Measurements from ENCODE around the gene METTL24.
"Not testable (repeated sequence)": the region's sequence is repeated elsewhere in the genome, so short reads cannot be mapped to it uniquely, and the experiment has no call there.

METTL24 gene

GRCh38 chr6:110351986-110352385 is 6.2 kb downstream of the METTL24 start:
- Histone ChIP-seq H3K9me3 (ENCODE audit: control insufficient read depth, low read length) (no peaks in the 10 kb centered on the region), H3K79me1 (replicated peaks; ENCODE audit: low read length, poor library complexity, severe bottlenecking) (no peaks in the 10 kb centered on the region), H3K9ac (ENCODE audit: low read length) (no peak overlapping the region), H2BK15ac (ENCODE audit: low read depth, poor library complexity, severe bottlenecking) (no peak overlapping the region), H2AK5ac (ENCODE audit: low read length, severe bottlenecking) (no peak overlapping the region), H3K4me3 (ENCODE audit: insufficient read depth in 1 of 2, low read depth in 1 of 2, low read length in 2 of 2) (no peak overlapping the region), H3K4ac (ENCODE audit: low read depth in 1 of 2, low read length in 2 of 2) (no peak overlapping the region), H3K27ac (ENCODE audit: low read length, poor library complexity, severe bottlenecking) (no peak overlapping the region), H4K8ac (ENCODE audit: low read length) (no peak overlapping the region), H3K18ac (ENCODE audit: low read depth in 1 of 2, low read length in 2 of 2) (no peak overlapping the region), H3K4me2 (ENCODE audit: low read length, poor library complexity, severe bottlenecking) (no peak overlapping the region), H3K27me3 (ENCODE audit: control insufficient read depth in 1 of 2, insufficient read depth in 1 of 2, low read length in 2 of 2) (peaks cover 7 to 17% of the 10 kb centered on the region in 2 experiments), H3K23ac (ENCODE audit: low read length in 2 of 2) (no peak overlapping the region), H3K14ac (ENCODE audit: low read length in 2 of 2) (no peak overlapping the region), H3K4me1 (ENCODE audit: control insufficient read depth, insufficient read depth, low read depth, low read length) (peaks cover 2% of the 10 kb centered on the region), H2BK12ac (ENCODE audit: low read length in 2 of 2) (no peak overlapping the region), H2BK5ac (ENCODE audit: low read depth, low read length, poor library complexity, severe bottlenecking) (no peak overlapping the region), H4K91ac (ENCODE audit: low read length) (no peak overlapping the region), H3K36me3 (ENCODE audit: control insufficient read depth in 1 of 2, insufficient read depth in 2 of 2, low read depth in 1 of 2, low read length in 2 of 2) (no peaks in the 10 kb centered on the region), H2AFZ (ENCODE audit: low read depth, low read length) (no peak overlapping the region), H2BK120ac (ENCODE audit: low read depth, low read length) (no peak overlapping the region)
- WGBS = 53% methylated on average over 4 of the region's 4 CpGs
- DNase-seq = no peak

GRCh38 chr6:110351546-110351945 is 6.6 kb downstream of the METTL24 start:
- no peak overlapping the region for H2AFZ ChIP-seq (ENCODE audit: low read depth, low read length)
- no peak overlapping the region for H3K4me3 ChIP-seq (ENCODE audit: insufficient read depth in 1 of 2, low read depth in 1 of 2, low read length in 2 of 2)
- H3K14ac ChIP-seq (ENCODE audit: low read length in 2 of 2) = no peak overlapping the region
- H3K36me3 ChIP-seq (ENCODE audit: control insufficient read depth in 1 of 2, insufficient read depth in 2 of 2, low read depth in 1 of 2, low read length in 2 of 2) = no peaks in the 10 kb centered on the region
- no peak overlapping the region for H2BK12ac ChIP-seq (ENCODE audit: low read length in 2 of 2)
- 68% methylated on average over 3 of the region's 3 CpGs for WGBS
- H4K91ac ChIP-seq (ENCODE audit: low read length) = no peak overlapping the region
- peaks cover 3 to 13% of the 10 kb centered on the region in 2 experiments for H3K27me3 ChIP-seq (ENCODE audit: control insufficient read depth in 1 of 2, insufficient read depth in 1 of 2, low read length in 2 of 2)
- H2BK15ac ChIP-seq (ENCODE audit: low read depth, poor library complexity, severe bottlenecking) = no peak overlapping the region
- H3K79me1 ChIP-seq (replicated peaks; ENCODE audit: low read length, poor library complexity, severe bottlenecking) = no peaks in the 10 kb centered on the region
- no peak overlapping the region for H2AK5ac ChIP-seq (ENCODE audit: low read length, severe bottlenecking)
- no peak overlapping the region for H3K4me2 ChIP-seq (ENCODE audit: low read length, poor library complexity, severe bottlenecking)
- H3K9ac ChIP-seq (ENCODE audit: low read length) = no peak overlapping the region
- no peak overlapping the region for H3K23ac ChIP-seq (ENCODE audit: low read length in 2 of 2)
- no peak overlapping the region for H2BK5ac ChIP-seq (ENCODE audit: low read depth, low read length, poor library complexity, severe bottlenecking)
- no peak for DNase-seq
- H3K4me1 ChIP-seq (ENCODE audit: control insufficient read depth, insufficient read depth, low read depth, low read length) = peaks cover 2% of the 10 kb centered on the region
- no peak overlapping the region for H3K27ac ChIP-seq (ENCODE audit: low read length, poor library complexity, severe bottlenecking)
- no peak overlapping the region for H3K4ac ChIP-seq (ENCODE audit: low read depth in 1 of 2, low read length in 2 of 2)
- H4K8ac ChIP-seq (ENCODE audit: low read length) = no peak overlapping the region
- H3K9me3 ChIP-seq (ENCODE audit: control insufficient read depth, low read length) = no peaks in the 10 kb centered on the region
- H3K18ac ChIP-seq (ENCODE audit: low read depth in 1 of 2, low read length in 2 of 2) = no peak overlapping the region
- no peak overlapping the region for H2BK120ac ChIP-seq (ENCODE audit: low read depth, low read length)

GRCh38 chr6:110350593-110350992 is 7.6 kb downstream of the METTL24 start:
- not testable (repeated sequence) for H3K4ac ChIP-seq (ENCODE audit: low read depth in 1 of 2, low read length in 2 of 2); H2AFZ ChIP-seq (ENCODE audit: low read depth, low read length); H3K4me1 ChIP-seq (ENCODE audit: control insufficient read depth, insufficient read depth, low read depth, low read length); H3K27me3 ChIP-seq (ENCODE audit: control insufficient read depth in 1 of 2, insufficient read depth in 1 of 2, low read length in 2 of 2); H3K9me3 ChIP-seq (ENCODE audit: control insufficient read depth, low read length); H3K18ac ChIP-seq (ENCODE audit: low read depth in 1 of 2, low read length in 2 of 2); H4K91ac ChIP-seq (ENCODE audit: low read length); H3K27ac ChIP-seq (ENCODE audit: low read length, poor library complexity, severe bottlenecking); H4K8ac ChIP-seq (ENCODE audit: low read length); H2BK5ac ChIP-seq (ENCODE audit: low read depth, low read length, poor library complexity, severe bottlenecking); H2BK15ac ChIP-seq (ENCODE audit: low read depth, poor library complexity, severe bottlenecking); H3K14ac ChIP-seq (ENCODE audit: low read length in 2 of 2); H2AK5ac ChIP-seq (ENCODE audit: low read length, severe bottlenecking); H3K36me3 ChIP-seq (ENCODE audit: control insufficient read depth in 1 of 2, insufficient read depth in 2 of 2, low read depth in 1 of 2, low read length in 2 of 2); DNase-seq; H3K4me3 ChIP-seq (ENCODE audit: insufficient read depth in 1 of 2, low read depth in 1 of 2, low read length in 2 of 2); H3K79me1 ChIP-seq (replicated peaks; ENCODE audit: low read length, poor library complexity, severe bottlenecking); H3K23ac ChIP-seq (ENCODE audit: low read length in 2 of 2); H2BK120ac ChIP-seq (ENCODE audit: low read depth, low read length); H3K4me2 ChIP-seq (ENCODE audit: low read length, poor library complexity, severe bottlenecking); H2BK12ac ChIP-seq (ENCODE audit: low read length in 2 of 2); H3K9ac ChIP-seq (ENCODE audit: low read length)
- over 99% methylated on average over 5 of the region's 7 CpGs for WGBS

GRCh38 chr6:110348961-110349690 is 9.0 kb downstream of the METTL24 start:
- Histone ChIP-seq H3K4me2 (ENCODE audit: low read length, poor library complexity, severe bottlenecking) (no peak overlapping the region), H2BK12ac (ENCODE audit: low read length in 2 of 2) (no peak overlapping the region), H3K4me1 (ENCODE audit: control insufficient read depth, insufficient read depth, low read depth, low read length) (peaks cover 2% of the 10 kb centered on the region), H3K9ac (ENCODE audit: low read length) (no peak overlapping the region), H4K91ac (ENCODE audit: low read length) (peak overlapping the region; percentile 10), H2BK5ac (ENCODE audit: low read depth, low read length, poor library complexity, severe bottlenecking) (no peak overlapping the region), H3K4me3 (ENCODE audit: insufficient read depth in 1 of 2, low read depth in 1 of 2, low read length in 2 of 2) (peak overlapping the region in 1 of 2 experiments; percentile 16), H3K23ac (ENCODE audit: low read length in 2 of 2) (no peak overlapping the region), H4K8ac (ENCODE audit: low read length) (no peak overlapping the region), H3K79me1 (replicated peaks; ENCODE audit: low read length, poor library complexity, severe bottlenecking) (no peaks in the 10 kb centered on the region), H3K14ac (ENCODE audit: low read length in 2 of 2) (no peak overlapping the region), H2BK120ac (ENCODE audit: low read depth, low read length) (no peak overlapping the region), H3K36me3 (ENCODE audit: control insufficient read depth in 1 of 2, insufficient read depth in 2 of 2, low read depth in 1 of 2, low read length in 2 of 2) (no peaks in the 10 kb centered on the region), H3K18ac (ENCODE audit: low read depth in 1 of 2, low read length in 2 of 2) (no peak overlapping the region), H2BK15ac (ENCODE audit: low read depth, poor library complexity, severe bottlenecking) (peak overlapping the region; percentile 46), H3K27ac (ENCODE audit: low read length, poor library complexity, severe bottlenecking) (no peak overlapping the region), H3K9me3 (ENCODE audit: control insufficient read depth, low read length) (no peaks in the 10 kb centered on the region), H3K4ac (ENCODE audit: low read depth in 1 of 2, low read length in 2 of 2) (no peak overlapping the region), H2AFZ (ENCODE audit: low read depth, low read length) (no peak overlapping the region), H3K27me3 (ENCODE audit: control insufficient read depth in 1 of 2, insufficient read depth in 1 of 2, low read length in 2 of 2) (peaks cover 0 to 3% of the 10 kb centered on the region in 2 experiments), H2AK5ac (ENCODE audit: low read length, severe bottlenecking) (no peak overlapping the region)
- no peak for DNase-seq
- WGBS = 84% methylated on average over 11 of the region's 11 CpGs

All from mesenchymal stem cell (in vitro differentiated cells and primary cell).